ENCODE data around the gene RCN2.
"Not testable (repeated sequence)": the region's sequence is repeated elsewhere in the genome, so short reads cannot be mapped to it uniquely, and the experiment has no call there.

RCN2 gene, protein sequence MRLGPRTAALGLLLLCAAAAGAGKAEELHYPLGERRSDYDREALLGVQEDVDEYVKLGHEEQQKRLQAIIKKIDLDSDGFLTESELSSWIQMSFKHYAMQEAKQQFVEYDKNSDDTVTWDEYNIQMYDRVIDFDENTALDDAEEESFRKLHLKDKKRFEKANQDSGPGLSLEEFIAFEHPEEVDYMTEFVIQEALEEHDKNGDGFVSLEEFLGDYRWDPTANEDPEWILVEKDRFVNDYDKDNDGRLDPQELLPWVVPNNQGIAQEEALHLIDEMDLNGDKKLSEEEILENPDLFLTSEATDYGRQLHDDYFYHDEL

DNA sequence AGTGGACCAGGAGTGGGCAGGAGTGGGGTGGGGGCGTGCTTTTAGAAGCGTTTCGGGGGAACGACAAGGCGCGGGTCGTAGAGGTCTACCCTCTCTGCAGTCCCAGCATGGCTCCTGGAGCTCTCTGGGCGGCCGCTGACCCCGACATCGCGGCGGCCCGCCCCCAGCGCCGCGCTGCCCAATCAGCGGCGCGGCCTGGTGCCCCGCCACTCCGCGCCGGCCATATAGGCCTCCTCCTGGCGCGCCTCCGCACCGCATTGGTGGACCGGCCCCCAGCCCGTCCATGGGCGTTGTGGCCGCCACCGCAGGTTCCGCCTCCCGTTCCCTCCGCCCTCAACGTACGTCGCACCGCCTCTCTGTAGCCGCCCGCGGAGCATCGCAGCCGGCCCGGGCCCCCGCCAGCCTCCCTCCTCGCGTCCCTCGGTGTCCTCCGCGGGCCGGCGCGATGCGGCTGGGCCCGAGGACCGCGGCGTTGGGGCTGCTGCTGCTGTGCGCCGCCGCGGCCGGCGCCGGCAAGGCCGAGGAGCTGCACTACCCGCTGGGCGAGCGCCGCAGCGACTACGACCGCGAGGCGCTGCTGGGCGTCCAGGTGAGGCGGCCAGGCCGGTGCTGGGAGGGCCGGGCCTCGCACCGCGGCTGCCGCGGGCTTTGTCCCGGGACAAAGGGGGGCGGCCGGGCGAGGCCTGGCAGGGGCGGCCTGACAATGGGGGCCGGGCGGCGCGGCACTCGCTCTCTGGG, at the start of gene RCN2:
Gene RCN2 (plus strand): TSS at position 353 of the 738 bp plus-strand sequence. CDS start 93 bp downstream, at position 446.
- Mint-ChIP-seq H3K4me3 (peak within 1 kb of the TSS; percentile 97), H3K27ac (peak within 1 kb of the TSS; percentile 91), H3K9me3 (ENCODE audit: low read depth) (no peaks in the 10 kb centered on the region), H3K27me3 (no peaks in the 10 kb centered on the region), H3K4me1 (ENCODE audit: low read depth) (peaks cover 32% of the 10 kb centered on the region), H3K36me3 (peaks cover 7% of the 10 kb centered on the region)

DNA sequence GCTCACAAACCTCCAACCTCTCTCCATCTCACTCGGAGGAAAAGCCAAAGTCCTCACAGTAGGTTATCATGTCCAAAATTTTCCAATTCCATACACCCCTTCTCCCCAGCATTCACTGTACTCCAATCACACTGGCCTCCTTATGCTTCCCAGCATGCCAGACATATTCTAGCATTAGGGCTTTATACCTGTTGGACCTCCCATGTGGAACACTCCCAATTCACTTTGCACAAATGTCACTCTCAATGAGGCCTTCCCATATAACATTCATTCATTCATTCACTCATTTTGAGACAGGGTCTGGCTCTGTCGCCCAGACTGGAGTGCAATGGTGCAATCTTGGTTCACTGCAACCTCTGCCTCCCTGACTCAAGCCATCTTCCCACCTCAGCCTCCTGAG, 46.3 kb upstream of the RCN2 start:
- peaks cover 12% of the 10 kb centered on the region for H3K36me3 Mint-ChIP-seq
- no peaks in the 10 kb centered on the region for H3K9me3 Mint-ChIP-seq (ENCODE audit: low read depth)
- H3K4me1 Mint-ChIP-seq (ENCODE audit: low read depth) = peaks cover 27% of the 10 kb centered on the region
- peak overlapping the region; percentile 5 for H3K27ac Mint-ChIP-seq
- no peaks in the 10 kb centered on the region for H3K27me3 Mint-ChIP-seq
- H3K4me3 Mint-ChIP-seq = no peak overlapping the region

DNA sequence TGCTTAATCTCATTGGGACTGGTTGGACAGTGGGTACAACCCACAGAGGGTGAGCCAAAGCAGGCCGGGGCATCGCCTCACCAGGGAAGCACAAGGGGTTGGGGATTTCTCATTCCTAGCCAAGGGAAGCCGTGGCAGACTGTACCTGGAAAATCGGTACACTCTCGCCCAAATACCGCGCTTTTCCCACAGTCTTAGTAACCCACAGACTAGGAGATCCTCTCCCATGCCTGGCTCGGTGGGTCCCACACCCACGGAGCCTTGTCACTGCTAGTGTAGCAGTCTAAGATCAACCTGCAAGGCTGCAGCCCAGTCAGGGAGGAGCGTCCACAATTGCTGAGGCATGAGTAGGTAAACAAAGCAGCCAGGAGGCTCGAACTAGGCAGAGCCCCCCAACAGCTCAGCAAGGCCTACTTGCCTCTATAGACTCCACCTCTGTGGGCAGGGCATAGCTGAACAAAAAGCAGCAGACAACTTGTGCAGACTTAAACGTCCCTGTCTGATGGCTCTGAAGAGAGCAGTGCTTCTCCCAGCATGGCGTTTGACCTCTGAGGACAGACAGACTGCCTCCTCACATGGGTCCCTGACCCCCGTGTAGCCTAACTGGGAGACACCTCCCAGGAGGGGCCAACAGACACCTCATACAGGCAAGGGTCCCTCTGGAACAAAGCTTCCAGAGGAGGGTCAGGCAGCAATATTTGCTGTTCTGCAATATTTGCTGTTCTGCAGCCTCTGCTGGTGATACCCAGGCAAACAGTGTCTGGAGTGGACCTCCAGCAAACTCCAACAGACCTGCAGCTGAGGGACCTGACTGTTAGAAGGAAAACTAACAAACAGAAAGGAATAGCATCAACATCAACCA, 44.0 kb upstream of the RCN2 start:
- H3K27ac Mint-ChIP-seq; H3K27me3 Mint-ChIP-seq; H3K4me3 Mint-ChIP-seq; H3K9me3 Mint-ChIP-seq (ENCODE audit: low read depth): not testable (repeated sequence)
- H3K36me3 Mint-ChIP-seq = peaks cover 18% of the 10 kb centered on the region
- peaks cover 36% of the 10 kb centered on the region for H3K4me1 Mint-ChIP-seq (ENCODE audit: low read depth)

DNA sequence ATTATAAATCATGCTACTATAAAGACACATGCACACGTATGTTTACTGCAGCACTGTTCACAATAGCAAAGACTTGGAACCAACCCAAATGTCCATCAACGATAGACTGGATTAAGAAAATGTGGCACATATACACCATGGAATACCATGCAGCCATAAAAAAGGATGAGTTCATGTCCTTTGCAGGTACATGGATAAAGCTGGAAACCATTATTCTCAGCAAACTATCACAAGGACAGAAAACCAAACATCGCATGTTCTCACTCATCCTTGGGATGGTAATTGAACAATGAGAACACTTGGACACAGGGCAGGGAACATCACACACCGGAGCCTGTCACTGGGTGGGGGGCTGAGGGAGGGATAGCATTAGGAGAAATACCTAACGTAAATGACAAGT, 38.7 kb upstream of the RCN2 start:
- Mint-ChIP-seq H3K36me3 (peaks cover 29% of the 10 kb centered on the region), H3K4me1 (ENCODE audit: low read depth) (peaks cover 49% of the 10 kb centered on the region)
- H3K27ac Mint-ChIP-seq; H3K27me3 Mint-ChIP-seq; H3K4me3 Mint-ChIP-seq; H3K9me3 Mint-ChIP-seq (ENCODE audit: low read depth): not testable (repeated sequence)

DNA sequence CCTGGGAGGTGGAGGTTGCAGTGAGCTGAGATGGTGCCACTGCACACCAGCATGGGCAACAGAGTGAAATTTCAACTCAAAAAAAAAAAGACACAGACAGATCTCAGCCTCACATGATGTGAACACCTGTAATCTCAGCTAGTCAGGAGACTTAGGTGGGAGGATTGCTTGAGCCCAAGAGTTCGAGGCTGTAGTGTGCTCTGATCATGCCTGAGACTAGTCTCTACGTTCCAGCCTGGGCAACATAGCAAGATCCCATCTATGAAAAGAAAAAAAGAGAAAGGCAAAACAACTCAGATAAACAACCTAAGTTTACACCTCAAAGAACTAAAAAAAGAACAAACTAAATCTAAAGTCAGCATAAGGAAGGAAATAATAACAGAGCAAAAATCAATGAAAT, 37.4 kb upstream of the RCN2 start:
- Mint-ChIP-seq H3K27me3 (no peaks in the 10 kb centered on the region), H3K36me3 (peaks cover 31% of the 10 kb centered on the region), H3K4me3 (no peak overlapping the region), H3K9me3 (ENCODE audit: low read depth) (no peaks in the 10 kb centered on the region), H3K4me1 (ENCODE audit: low read depth) (peaks cover 36% of the 10 kb centered on the region), H3K27ac (peak overlapping the region; percentile 24)

DNA sequence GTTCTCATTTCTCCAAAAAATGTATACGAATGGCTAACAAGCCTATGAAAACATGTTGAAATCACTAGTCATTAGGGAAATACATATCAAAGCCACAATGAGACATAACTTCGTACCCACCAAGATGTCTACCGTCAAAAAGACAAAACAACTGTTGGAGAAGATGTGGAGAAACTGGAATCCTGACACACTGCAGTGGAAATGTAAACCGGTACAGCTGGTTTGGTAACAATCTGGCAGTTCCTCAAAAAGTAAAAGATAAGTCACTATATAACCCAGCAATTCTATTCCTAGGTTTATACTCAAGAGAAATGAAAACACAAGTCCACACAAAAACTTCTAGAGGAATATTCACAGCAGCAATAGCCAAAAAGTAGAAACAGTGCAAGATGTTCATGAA, 33.4 kb upstream of the RCN2 start:
- no peaks in the 10 kb centered on the region for H3K27me3 Mint-ChIP-seq
- H3K9me3 Mint-ChIP-seq (ENCODE audit: low read depth) = no peaks in the 10 kb centered on the region
- no peak overlapping the region for H3K4me3 Mint-ChIP-seq
- peaks cover 17% of the 10 kb centered on the region for H3K36me3 Mint-ChIP-seq
- no peak overlapping the region for H3K27ac Mint-ChIP-seq
- H3K4me1 Mint-ChIP-seq (ENCODE audit: low read depth) = peaks cover 22% of the 10 kb centered on the region

DNA sequence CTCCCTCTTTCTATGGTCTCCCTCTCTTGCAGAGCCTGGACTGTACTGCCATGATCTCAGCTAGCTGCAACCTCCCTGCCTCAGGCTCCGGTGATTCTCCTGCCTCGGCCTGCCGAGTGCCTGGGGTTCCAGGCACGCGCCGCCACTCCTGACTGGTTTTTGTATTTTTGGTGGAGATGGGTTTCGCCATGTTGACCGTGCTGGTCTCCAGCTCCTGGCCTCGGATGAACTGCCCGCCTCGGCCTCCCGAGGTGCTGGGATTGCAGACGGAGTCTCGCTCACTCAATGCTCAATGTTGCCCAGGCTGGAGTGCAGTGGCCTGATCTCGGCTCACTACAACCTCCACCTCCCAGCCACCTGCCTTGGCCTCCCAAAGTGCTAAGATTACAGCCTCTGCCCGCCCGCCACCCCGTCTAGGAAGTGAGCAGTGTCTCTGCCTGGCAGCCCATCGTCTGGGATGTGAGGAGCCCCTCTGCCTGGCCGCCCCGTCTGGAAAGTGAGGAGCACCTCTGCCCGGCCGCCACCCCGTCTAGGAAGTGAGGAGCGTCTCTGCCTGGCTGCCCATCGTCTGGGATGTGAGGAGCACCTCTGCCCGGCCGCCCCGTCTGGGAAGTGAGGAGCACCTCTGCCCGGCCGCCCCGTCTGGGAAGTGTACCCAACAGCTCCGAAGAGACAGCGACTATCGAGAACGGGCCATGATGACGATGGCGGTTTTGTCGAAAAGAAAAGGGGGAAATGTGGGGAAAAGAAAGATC, 32.2 kb upstream of the RCN2 start:
- H3K36me3 Mint-ChIP-seq; H3K27me3 Mint-ChIP-seq; H3K9me3 Mint-ChIP-seq (ENCODE audit: low read depth); H3K4me3 Mint-ChIP-seq; H3K27ac Mint-ChIP-seq: not testable (repeated sequence)
- peaks cover 29% of the 10 kb centered on the region for H3K4me1 Mint-ChIP-seq (ENCODE audit: low read depth)

DNA sequence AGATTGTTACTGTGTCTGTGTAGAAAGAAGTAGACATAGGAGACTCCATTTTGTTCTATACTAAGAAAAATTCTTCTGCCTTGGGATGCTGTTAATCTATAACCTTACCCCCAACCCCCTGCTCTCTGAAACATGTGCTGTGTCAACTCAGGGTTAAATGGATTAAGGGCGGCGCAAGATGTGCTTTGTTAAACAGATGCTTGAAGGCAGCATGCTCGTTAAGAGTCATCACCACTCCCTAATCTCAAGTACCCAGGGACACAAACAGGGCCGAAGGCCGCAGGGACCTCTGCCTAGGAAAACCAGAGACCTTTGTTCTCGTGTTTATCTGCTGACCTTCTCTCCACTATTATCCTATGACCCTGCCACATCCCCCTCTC, 31.6 kb upstream of the RCN2 start:
- not testable (repeated sequence) for H3K4me3 Mint-ChIP-seq; H3K27me3 Mint-ChIP-seq; H3K27ac Mint-ChIP-seq; H3K9me3 Mint-ChIP-seq (ENCODE audit: low read depth); H3K36me3 Mint-ChIP-seq
- H3K4me1 Mint-ChIP-seq (ENCODE audit: low read depth) = peaks cover 26% of the 10 kb centered on the region

DNA sequence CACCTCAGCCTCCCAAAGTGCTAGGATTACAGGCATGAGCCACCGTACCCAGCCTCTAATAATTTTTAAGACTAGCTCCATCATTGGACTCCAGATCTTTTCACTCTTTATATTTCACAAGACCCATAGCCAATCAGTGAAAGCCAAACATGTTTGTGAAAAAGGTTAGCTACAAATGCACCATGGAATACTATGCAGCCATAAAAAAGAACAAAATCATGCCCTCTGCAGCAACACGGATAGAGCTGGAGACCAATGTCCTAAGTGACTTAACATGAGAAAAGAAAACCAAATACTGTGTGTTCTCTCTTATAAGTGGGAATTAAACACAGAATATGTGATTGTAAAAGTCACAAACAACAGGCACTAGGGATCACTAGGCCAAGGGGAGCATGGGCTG, 29.6 kb upstream of the RCN2 start:
- H3K36me3 Mint-ChIP-seq = peaks cover 2% of the 10 kb centered on the region
- H3K4me3 Mint-ChIP-seq = no peak overlapping the region
- H3K4me1 Mint-ChIP-seq (ENCODE audit: low read depth) = peaks cover 32% of the 10 kb centered on the region
- no peaks in the 10 kb centered on the region for H3K9me3 Mint-ChIP-seq (ENCODE audit: low read depth)
- no peaks in the 10 kb centered on the region for H3K27me3 Mint-ChIP-seq
- H3K27ac Mint-ChIP-seq = no peak overlapping the region

DNA sequence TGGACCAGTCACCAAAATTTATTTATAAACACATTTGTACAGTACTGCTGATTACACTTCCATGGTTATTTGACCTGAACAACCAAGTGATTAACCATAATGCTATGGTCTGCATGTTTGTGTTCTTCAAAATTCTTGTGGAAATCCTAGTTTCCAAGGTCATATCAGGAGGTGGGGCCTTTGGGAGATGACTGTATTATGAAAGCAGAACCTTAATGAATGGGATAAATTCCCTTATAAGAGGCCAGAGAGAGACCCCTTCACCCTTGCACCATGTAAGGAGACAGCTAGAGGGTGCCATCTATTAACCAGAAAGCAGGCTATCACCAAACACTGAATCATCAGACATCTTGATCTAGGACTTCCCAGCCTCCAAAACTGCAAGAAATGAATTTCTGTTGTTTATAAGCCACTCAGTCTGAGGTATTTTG, 28.3 kb upstream of the RCN2 start:
- Mint-ChIP-seq H3K36me3 (peaks cover 2% of the 10 kb centered on the region), H3K27me3 (no peaks in the 10 kb centered on the region), H3K9me3 (ENCODE audit: low read depth) (no peaks in the 10 kb centered on the region), H3K27ac (peak overlapping the region; percentile 62), H3K4me1 (ENCODE audit: low read depth) (peaks cover 32% of the 10 kb centered on the region), H3K4me3 (peak overlapping the region; percentile 89)

DNA sequence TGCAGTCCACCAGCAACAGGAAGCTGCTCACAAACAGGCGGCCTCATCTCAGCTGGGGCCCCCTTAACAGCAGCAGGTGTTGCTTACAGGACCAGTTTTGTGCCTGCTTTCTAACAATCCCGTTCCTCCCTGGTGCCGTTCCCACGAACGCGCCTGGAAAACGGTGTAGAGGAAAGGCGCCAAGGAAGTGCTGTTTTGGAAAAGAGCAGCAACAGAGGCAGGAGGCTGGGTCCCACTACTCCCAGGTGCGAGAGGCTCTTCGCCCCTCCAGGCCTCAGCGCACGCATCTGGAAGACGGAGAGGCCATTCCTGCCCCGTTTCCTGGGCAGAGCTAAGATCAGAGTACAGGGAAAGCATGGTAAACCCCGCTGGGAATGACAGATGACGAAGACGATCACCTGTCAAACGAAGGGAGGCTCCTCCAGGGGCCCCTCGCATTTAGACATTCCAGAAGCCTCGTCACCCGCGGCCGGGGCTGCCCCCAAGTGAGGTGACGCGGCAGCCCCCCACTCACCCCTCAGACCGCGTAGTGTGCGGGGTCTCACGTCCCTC, 27.0 kb upstream of the RCN2 start:
- Mint-ChIP-seq H3K36me3 (no peaks in the 10 kb centered on the region), H3K4me3 (peak overlapping the region; percentile 89), H3K27ac (peak overlapping the region; percentile 95), H3K4me1 (ENCODE audit: low read depth) (peaks cover 32% of the 10 kb centered on the region), H3K9me3 (ENCODE audit: low read depth) (no peaks in the 10 kb centered on the region), H3K27me3 (no peaks in the 10 kb centered on the region)

DNA sequence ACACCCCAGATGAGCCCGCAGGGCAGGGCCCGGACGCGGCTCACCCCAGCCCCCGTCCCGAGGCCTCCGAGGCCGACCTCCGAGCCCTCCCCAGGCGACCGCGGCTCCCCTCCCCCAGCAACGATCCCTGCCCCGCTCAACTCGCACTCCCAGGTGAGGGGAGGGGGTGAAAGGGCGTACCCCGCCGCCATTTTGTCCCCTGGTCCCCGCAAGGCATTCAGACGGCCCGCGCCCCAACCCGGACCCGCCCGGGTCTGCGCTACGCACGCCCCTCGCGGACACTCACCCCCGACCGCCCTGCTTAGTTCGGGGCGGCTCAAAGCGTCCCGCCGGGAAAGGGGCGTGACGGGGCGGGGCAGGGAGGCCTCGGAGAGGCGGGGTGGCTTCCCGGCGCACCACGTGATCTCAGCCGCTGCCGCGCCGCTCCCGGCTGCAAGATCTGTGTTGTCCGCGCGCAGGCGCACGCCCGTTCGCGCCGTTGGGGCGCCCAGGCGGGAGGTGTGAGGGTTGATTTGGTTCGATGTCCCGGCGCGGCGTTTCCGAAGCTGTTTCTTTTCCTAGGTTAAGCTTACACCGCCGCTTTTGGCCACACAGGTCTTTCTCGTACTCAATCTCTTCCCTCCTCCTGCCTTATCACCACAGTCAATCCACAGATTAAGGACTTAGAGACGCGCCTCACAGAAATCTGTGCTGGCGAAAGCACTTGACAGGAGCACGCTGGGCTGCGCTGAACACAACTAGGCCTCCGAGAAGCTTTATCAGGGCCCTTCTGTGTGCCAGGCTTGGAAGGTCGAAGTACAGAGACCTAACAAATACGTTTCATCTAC, 26.3 kb upstream of the RCN2 start, which contains the start of gene SCAPER:
Gene SCAPER (minus strand): TSS at position 328 of the 827 bp plus-strand sequence. CDS start 21,523 bp downstream, outside the sequence.
- H3K27ac Mint-ChIP-seq = peak within 1 kb of the TSS; percentile 95
- peak within 1 kb of the TSS; percentile 89 for H3K4me3 Mint-ChIP-seq
- H3K4me1 Mint-ChIP-seq (ENCODE audit: low read depth) = peaks cover 32% of the 10 kb centered on the region
- no peaks in the 10 kb centered on the region for H3K36me3 Mint-ChIP-seq
- no peaks in the 10 kb centered on the region for H3K9me3 Mint-ChIP-seq (ENCODE audit: low read depth)
- H3K27me3 Mint-ChIP-seq = no peaks in the 10 kb centered on the region

DNA sequence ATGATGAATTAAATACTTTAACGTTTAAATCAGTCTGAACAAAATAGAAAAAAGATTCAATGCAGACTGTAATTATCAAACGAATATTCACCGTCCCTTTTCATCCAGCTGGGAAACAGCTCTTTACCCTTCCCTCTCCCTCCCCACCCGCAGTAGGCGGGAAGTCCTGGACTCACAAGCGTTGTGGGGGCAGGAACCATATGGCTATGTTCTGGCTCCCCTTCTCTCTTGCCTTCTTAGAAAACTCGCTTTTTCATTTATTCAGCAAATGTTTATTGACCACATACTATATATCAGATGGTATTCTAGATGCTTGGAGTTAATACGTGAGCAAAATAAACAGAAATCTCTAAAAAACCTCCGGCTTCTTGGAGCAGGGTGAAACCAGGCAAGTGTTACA, 25.7 kb upstream of the RCN2 start:
- H3K4me3 Mint-ChIP-seq = peak overlapping the region; percentile 89
- no peaks in the 10 kb centered on the region for H3K36me3 Mint-ChIP-seq
- H3K4me1 Mint-ChIP-seq (ENCODE audit: low read depth) = peaks cover 30% of the 10 kb centered on the region
- H3K27ac Mint-ChIP-seq = peak overlapping the region; percentile 54
- no peaks in the 10 kb centered on the region for H3K9me3 Mint-ChIP-seq (ENCODE audit: low read depth)
- H3K27me3 Mint-ChIP-seq = no peaks in the 10 kb centered on the region
